GM12874 (cell line): ENCODE measurements around the gene SIK2.

Experiments
- CTCF ChIP-seq: IDR thresholded peaks from 2 replicates; pipeline ENCODE4 v1.5.1; 2011; ENCODE audit warnings: low read depth, mild to moderate bottlenecking, control low read depth, low read length, moderate library complexity; ENCODE audit not compliant: insufficient read depth

The SIK2 gene

GRCh38 chr11:111663820-111664219 lies 61.6 kb downstream of the SIK2 start:
- no peak for TF ChIP-seq CTCF

GRCh38 chr11:111665777-111666176 lies 63.5 kb downstream of the SIK2 start:
- no peak for TF ChIP-seq CTCF

- no peak for TF ChIP-seq CTCF
Measured at GRCh38 chr11:111668980-111669379, 66.7 kb downstream of the SIK2 start.

GRCh38 chr11:111671383-111671782 lies 69.1 kb downstream of the SIK2 start:
- no peak for TF ChIP-seq CTCF

- TF ChIP-seq CTCF = no peak
Measured at GRCh38 chr11:111672949-111673348, 70.7 kb downstream of the SIK2 start.

GRCh38 chr11:111674941-111675340 lies 72.7 kb downstream of the SIK2 start:
- TF ChIP-seq CTCF = no peak

GRCh38 chr11:111675891-111676290 lies 73.6 kb downstream of the SIK2 start:
- TF ChIP-seq CTCF = no peak
